ENCODE data around the gene LEF1.

The LEF1 gene

DNA sequence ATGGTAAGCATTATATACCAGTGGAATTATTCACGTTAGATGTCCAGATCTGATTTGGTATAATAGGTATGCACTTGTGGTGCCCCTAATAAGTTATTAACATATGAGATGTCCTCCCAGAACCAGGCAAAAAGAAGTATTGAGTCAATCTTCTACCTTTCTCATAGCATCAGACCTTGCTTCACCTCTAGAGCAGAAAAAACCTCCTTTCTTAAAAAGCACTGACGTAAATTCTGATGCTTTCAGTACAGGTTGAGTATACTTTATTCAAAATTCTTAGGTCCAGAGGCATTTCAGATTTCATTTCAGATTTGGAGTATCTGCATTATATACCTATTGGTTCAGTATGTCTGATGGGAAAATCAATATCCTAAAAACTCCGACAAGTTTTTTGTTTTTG is 22.4 kb downstream of the LEF1 start:
- DNase-seq (ENCODE audit: low read depth): no peak

DNA sequence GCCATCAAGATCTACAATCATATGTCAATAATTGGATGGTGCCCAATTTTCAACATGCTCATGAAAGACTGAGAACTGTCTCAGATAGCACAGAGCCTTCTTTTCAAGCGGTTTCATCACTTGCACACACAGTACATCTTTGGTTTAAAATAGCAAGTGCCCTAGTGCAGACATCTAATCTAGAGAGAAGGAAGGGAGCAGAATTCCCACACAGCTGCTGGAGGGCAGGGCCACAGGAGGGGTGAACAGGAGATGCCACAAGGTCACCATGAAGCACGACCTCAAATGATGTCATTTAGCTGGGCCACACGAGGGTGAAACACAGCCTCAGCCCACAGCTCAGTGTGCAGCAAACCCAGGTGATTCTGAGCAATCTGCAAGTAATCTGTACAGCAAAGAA is 24.3 kb downstream of the LEF1 start:
- H3K4me3 ChIP-seq (ENCODE audit: low read depth, low read length): no peak overlapping the region
- no peak for DNase-seq (ENCODE audit: low read depth)
- TF ChIP-seq, protein P1, sequence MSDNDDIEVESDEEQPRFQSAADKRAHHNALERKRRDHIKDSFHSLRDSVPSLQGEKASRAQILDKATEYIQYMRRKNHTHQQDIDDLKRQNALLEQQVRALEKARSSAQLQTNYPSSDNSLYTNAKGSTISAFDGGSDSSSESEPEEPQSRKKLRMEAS (IDR thresholded peaks at IDR 0.05; ENCODE audit: low read depth, low read length): no peak
- TF ChIP-seq MYC (IDR thresholded peaks at IDR 0.05; ENCODE audit: low read depth, low read length): no peak
- TF ChIP-seq, protein P2, sequence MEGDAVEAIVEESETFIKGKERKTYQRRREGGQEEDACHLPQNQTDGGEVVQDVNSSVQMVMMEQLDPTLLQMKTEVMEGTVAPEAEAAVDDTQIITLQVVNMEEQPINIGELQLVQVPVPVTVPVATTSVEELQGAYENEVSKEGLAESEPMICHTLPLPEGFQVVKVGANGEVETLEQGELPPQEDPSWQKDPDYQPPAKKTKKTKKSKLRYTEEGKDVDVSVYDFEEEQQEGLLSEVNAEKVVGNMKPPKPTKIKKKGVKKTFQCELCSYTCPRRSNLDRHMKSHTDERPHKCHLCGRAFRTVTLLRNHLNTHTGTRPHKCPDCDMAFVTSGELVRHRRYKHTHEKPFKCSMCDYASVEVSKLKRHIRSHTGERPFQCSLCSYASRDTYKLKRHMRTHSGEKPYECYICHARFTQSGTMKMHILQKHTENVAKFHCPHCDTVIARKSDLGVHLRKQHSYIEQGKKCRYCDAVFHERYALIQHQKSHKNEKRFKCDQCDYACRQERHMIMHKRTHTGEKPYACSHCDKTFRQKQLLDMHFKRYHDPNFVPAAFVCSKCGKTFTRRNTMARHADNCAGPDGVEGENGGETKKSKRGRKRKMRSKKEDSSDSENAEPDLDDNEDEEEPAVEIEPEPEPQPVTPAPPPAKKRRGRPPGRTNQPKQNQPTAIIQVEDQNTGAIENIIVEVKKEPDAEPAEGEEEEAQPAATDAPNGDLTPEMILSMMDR (IDR thresholded peaks at IDR 0.05; ENCODE audit: low read depth, low read length): no peak
- no peak for TF ChIP-seq POLR2A (IDR thresholded peaks at IDR 0.05; ENCODE audit: extremely low read depth, insufficient read length)

More for the DNA sequence above, 22.4 kb downstream of the LEF1 start:
- H3K4me3 ChIP-seq (ENCODE audit: low read depth, low read length): no peak overlapping the region
- no peak for TF ChIP-seq MYC (IDR thresholded peaks at IDR 0.05; ENCODE audit: low read depth, low read length)

DNA sequence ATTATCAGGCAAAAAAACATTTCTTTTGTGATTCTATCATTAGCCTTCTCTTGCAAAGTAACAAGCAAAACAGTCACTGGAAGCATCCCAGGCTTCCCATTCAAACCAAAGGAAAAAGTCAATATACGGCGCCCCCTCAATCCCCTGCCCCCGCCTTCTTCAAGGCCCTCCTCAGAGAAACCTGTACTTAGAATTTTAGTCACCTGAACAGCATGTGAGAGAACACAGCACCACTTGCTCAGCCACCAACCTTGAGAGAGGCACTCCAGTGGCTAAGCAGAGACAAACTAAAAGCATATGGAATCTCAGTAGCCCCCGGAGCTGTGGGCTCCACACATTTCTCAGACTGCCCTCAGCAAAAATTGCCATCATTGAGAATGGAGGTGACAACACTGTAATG is 25.2 kb downstream of the LEF1 start:
- TF ChIP-seq, protein P2 (IDR thresholded peaks at IDR 0.05; ENCODE audit: low read depth, low read length): no peak
- TF ChIP-seq MYC (IDR thresholded peaks at IDR 0.05; ENCODE audit: low read depth, low read length): no peak
- no peak for TF ChIP-seq POLR2A (IDR thresholded peaks at IDR 0.05; ENCODE audit: extremely low read depth, insufficient read length)
- TF ChIP-seq, protein P1 (IDR thresholded peaks at IDR 0.05; ENCODE audit: low read depth, low read length): no peak
- DNase-seq (ENCODE audit: low read depth): no peak
- H3K4me3 ChIP-seq (ENCODE audit: low read depth, low read length): no peak overlapping the region

DNA sequence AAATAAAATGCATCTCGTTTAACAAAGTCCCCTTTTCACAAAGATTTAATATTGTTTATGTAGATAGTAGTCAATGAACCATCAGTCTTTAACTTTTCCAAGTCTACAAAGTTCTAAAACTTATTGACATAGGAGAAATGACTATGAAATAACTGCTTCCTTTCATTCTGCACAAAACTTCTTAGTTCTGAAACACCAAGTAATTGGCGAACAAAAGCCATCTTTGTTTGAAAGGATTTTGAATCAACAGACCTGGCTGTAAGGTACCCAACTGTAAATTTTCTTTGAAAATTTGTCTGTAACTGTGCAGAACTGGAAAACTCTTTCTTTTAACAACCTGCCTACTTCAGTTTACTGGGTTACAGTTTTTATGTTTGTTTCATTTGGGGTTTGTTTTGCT is 25.9 kb downstream of the LEF1 start:
- no peak for TF ChIP-seq POLR2A (IDR thresholded peaks at IDR 0.05; ENCODE audit: extremely low read depth, insufficient read length)
- TF ChIP-seq MYC (IDR thresholded peaks at IDR 0.05; ENCODE audit: low read depth, low read length): no peak
- TF ChIP-seq, protein P1 (IDR thresholded peaks at IDR 0.05; ENCODE audit: low read depth, low read length): no peak
- TF ChIP-seq, protein P2 (IDR thresholded peaks at IDR 0.05; ENCODE audit: low read depth, low read length): no peak
- H3K4me3 ChIP-seq (ENCODE audit: low read depth, low read length): no peak overlapping the region
- DNase-seq (ENCODE audit: low read depth): no peak

DNA sequence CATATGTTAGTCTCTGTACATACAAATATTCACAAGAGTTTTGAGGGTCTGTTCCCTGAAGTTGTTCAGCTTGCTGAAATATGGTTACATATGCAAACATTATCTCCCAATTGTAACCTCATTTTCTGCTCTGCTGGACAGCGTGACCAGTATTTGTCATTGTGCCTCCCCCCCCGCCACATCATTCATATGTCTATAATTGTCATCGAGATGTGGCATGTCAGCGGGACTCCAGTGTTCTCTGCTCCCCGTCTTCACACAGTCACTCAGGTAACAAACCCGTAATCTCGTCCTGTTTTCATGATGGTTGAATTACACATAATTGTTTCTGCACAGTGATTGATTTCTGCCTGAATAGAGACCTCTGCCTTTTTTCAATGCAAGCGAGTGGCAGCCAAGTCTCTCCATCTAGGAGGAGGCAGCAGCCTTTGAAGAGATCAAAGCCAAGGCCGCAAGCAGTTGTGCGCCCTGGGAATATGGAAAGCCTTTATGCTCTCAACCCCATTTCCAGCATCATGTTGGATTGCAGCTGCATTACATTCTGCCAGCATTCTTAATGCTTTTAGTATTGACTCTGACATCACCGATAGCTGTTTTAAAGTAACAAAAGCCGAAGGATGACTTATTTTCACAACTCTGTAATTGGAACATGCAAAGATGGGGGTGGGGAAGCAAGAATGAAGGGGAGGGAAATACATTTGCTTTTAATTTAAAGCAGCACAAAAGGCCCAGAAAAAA is 27.4 kb downstream of the LEF1 start:
- H3K4me3 ChIP-seq (ENCODE audit: low read depth, low read length): no peak overlapping the region
- TF ChIP-seq, protein P1 (IDR thresholded peaks at IDR 0.05; ENCODE audit: low read depth, low read length): no peak
- no peak for DNase-seq (ENCODE audit: low read depth)

DNA sequence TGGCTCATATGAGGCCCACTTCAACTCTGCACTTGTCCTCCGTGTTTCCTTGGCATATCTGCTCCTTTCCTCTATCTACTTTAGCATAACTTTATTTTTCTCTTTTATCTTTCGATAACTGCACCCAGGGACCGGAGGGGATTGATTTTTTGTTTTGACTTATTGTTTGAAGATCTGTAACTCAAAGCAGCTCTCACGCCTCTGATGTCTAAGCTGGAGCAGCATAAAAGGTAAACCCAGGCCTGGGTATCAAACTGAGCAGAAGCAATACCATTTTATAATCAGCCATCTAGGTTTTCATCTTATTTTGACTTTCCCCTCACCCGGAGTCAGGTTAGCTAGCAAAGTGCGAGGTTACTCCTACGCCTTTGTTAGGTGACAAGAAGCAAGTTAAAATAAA is 28.4 kb downstream of the LEF1 start:
- no peak for DNase-seq (ENCODE audit: low read depth)
- TF ChIP-seq, protein P1 (IDR thresholded peaks at IDR 0.05; ENCODE audit: low read depth, low read length): no peak
- TF ChIP-seq, protein P2 (IDR thresholded peaks at IDR 0.05; ENCODE audit: low read depth, low read length): no peak
- TF ChIP-seq MYC (IDR thresholded peaks at IDR 0.05; ENCODE audit: low read depth, low read length) (no peak), POLR2A (IDR thresholded peaks at IDR 0.05; ENCODE audit: extremely low read depth, insufficient read length) (no peak)
- H3K4me3 ChIP-seq (ENCODE audit: low read depth, low read length): no peak overlapping the region

DNA sequence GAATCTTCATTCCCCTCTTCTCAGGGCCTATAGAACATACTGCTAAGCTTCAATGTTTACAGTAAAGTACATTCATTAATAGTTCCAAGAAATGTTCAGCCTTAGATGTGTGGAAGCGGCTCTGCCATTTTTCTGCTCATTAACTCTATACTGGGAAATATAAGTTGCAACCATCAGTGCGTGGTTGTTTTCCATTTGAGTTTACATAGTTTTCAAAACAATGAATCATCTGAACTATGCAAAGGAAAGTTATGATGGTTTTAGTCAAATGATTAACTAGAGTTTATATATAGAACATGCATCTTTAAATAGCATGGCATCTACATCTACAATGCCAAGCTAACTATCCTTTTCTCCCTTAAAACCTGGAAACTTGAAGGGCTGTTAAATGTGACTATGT is 29.6 kb downstream of the LEF1 start:
- no peak for DNase-seq (ENCODE audit: low read depth)
- TF ChIP-seq, protein P2 (IDR thresholded peaks at IDR 0.05; ENCODE audit: low read depth, low read length): no peak
- TF ChIP-seq POLR2A (IDR thresholded peaks at IDR 0.05; ENCODE audit: extremely low read depth, insufficient read length) (no peak), MYC (IDR thresholded peaks at IDR 0.05; ENCODE audit: low read depth, low read length) (no peak)
- TF ChIP-seq, protein P1 (IDR thresholded peaks at IDR 0.05; ENCODE audit: low read depth, low read length): no peak
- H3K4me3 ChIP-seq (ENCODE audit: low read depth, low read length): no peak overlapping the region

Data from NB4 (cell line).